HG03571 (cell line): ENCODE results near the gene DEFB114.

Experiments
- ATAC-seq: cut with Tn5 transposase; IDR thresholded peaks from one replicate; pipeline ENCODE4 v1.9.1; 2021; ENCODE audit not compliant: unreplicated experiment

Gene DEFB114

GRCh38 chr6:49937017-49937416, 26.9 kb downstream of the DEFB114 start:
- no peak for ATAC-seq

- ATAC-seq = no peak
Observed at GRCh38 chr6:49935387-49935786, 28.6 kb downstream of the DEFB114 start.

- no peak for ATAC-seq
Observed at GRCh38 chr6:49934770-49935169, 29.2 kb downstream of the DEFB114 start.

GRCh38 chr6:49933526-49933925, 30.4 kb downstream of the DEFB114 start:
- no peak for ATAC-seq

GRCh38 chr6:49929340-49929739, 34.6 kb downstream of the DEFB114 start:
- no peak for ATAC-seq

- ATAC-seq = no peak
Observed at GRCh38 chr6:49923826-49924225, 40.1 kb downstream of the DEFB114 start.

- no peak for ATAC-seq
Observed at GRCh38 chr6:49919935-49920644, 43.9 kb downstream of the DEFB114 start.

- ATAC-seq = no peak
Observed at GRCh38 chr6:49919261-49919660, 44.7 kb downstream of the DEFB114 start.

GRCh38 chr6:49918787-49919186, 45.2 kb downstream of the DEFB114 start:
- no peak for ATAC-seq

GRCh38 chr6:49915035-49915434, 48.9 kb downstream of the DEFB114 start:
- ATAC-seq = no peak

GRCh38 chr6:49913636-49914375, 50.2 kb downstream of the DEFB114 start:
- ATAC-seq = no peak

- ATAC-seq = no peak
Observed at GRCh38 chr6:49912196-49912595, 51.8 kb downstream of the DEFB114 start.

GRCh38 chr6:49911252-49911651, 52.7 kb downstream of the DEFB114 start:
- ATAC-seq = no peak
